ENCODE results near the gene TMEM63C. TPM values are rescaled to one million over a fixed set of nuclear protein-coding genes. Genes with fewer than 3 reads are reported as not detected.

TMEM63C gene
- polyA plus RNA-seq, 1 donor (not counting 4 experiments of a cell fraction or from before 2014, with no cell fraction given) = 0.66 TPM

- Histone ChIP-seq H3K4me2 (ENCODE audit: control insufficient read depth, extremely low read depth, insufficient read depth, low read depth, low read length) (no peak overlapping the region), H4K20me1 (ENCODE audit: control insufficient read depth, extremely low read depth, insufficient read depth, low read length) (no peaks in the 10 kb centered on the region), H3K27me3 (ENCODE audit: control insufficient read depth, extremely low read depth, insufficient read depth, low read length) (no peaks in the 10 kb centered on the region), H3K79me2 (ENCODE audit: control insufficient read depth, insufficient read depth, low read length) (no peaks in the 10 kb centered on the region), H3K9ac (ENCODE audit: control insufficient read depth, extremely low read depth, insufficient read depth, low read length) (no peak overlapping the region), H3K9me3 (ENCODE audit: control insufficient read depth, low read depth, low read length) (no peaks in the 10 kb centered on the region), H3K9me1 (ENCODE audit: control insufficient read depth, extremely low read depth, insufficient read depth, low read length) (peaks cover 2% of the 10 kb centered on the region), H3K27ac (ENCODE audit: control insufficient read depth, insufficient read depth, low read length) (no peak overlapping the region), H3K4me3 (ENCODE audit: control insufficient read depth in 2 of 3, extremely low read depth in 1 of 3, insufficient read depth in 2 of 3, low read depth in 1 of 3, low read length in 3 of 3) (no peak overlapping the region), H2AFZ (ENCODE audit: control insufficient read depth, low read length) (no peak overlapping the region), H3K36me3 (ENCODE audit: control insufficient read depth in 2 of 2, extremely low read depth in 1 of 2, insufficient read depth in 2 of 2, low read length in 2 of 2) (peaks cover 5% of the 10 kb centered on the region in 2 experiments), H3K4me1 (ENCODE audit: control insufficient read depth, extremely low read depth, insufficient read depth, low read length) (peaks cover 30% of the 10 kb centered on the region)
- no peak for DNase-seq (ENCODE audit: low read depth, low spot score)
- FAIRE-seq = no peak
- dilution Hi-C loops (cut with MboI; ENCODE audit: extremely low pct_ligation_motif_present, low sequenced_read_pairs) = no loop called here
- TF ChIP-seq EZH2 (IDR thresholded peaks at IDR 0.05; ENCODE audit: low read length) = no peak
- TF ChIP-seq CTCF (optimal IDR thresholded peaks at IDR 0.05 in 1 of 3, IDR thresholded peaks at IDR 0.05 in 1 of 3, conservative IDR thresholded peaks at IDR 0.05 in 1 of 3; ENCODE audit: extremely low read depth in 1 of 3, insufficient read depth in 2 of 3, low read length in 3 of 3) = no peak
Observed at GRCh38 chr14:77305696-77306095, 124.1 kb downstream of the TMEM63C start.

- no peak overlapping the region for H3K9ac ChIP-seq (ENCODE audit: control insufficient read depth, extremely low read depth, insufficient read depth, low read length)
- FAIRE-seq (no peak), DNase-seq (ENCODE audit: low read depth, low spot score) (no peak)
- H3K9me3 ChIP-seq (ENCODE audit: control insufficient read depth, low read depth, low read length) = no peaks in the 10 kb centered on the region
- H3K4me3 ChIP-seq (ENCODE audit: control insufficient read depth in 2 of 3, extremely low read depth in 1 of 3, insufficient read depth in 2 of 3, low read depth in 1 of 3, low read length in 3 of 3) = no peak overlapping the region
- no peak overlapping the region for H3K4me2 ChIP-seq (ENCODE audit: control insufficient read depth, extremely low read depth, insufficient read depth, low read depth, low read length)
- no peaks in the 10 kb centered on the region for H4K20me1 ChIP-seq (ENCODE audit: control insufficient read depth, extremely low read depth, insufficient read depth, low read length)
- TF ChIP-seq EZH2 (IDR thresholded peaks at IDR 0.05; ENCODE audit: low read length) = no peak
- no peak for TF ChIP-seq CTCF (optimal IDR thresholded peaks at IDR 0.05 in 1 of 3, IDR thresholded peaks at IDR 0.05 in 1 of 3, conservative IDR thresholded peaks at IDR 0.05 in 1 of 3; ENCODE audit: extremely low read depth in 1 of 3, insufficient read depth in 2 of 3, low read length in 3 of 3)
- peaks cover 2% of the 10 kb centered on the region for H3K9me1 ChIP-seq (ENCODE audit: control insufficient read depth, extremely low read depth, insufficient read depth, low read length)
- no peak overlapping the region for H3K27ac ChIP-seq (ENCODE audit: control insufficient read depth, insufficient read depth, low read length)
- peaks cover 33% of the 10 kb centered on the region for H3K4me1 ChIP-seq (ENCODE audit: control insufficient read depth, extremely low read depth, insufficient read depth, low read length)
- dilution Hi-C loops (cut with MboI; ENCODE audit: extremely low pct_ligation_motif_present, low sequenced_read_pairs) = no loop called here
- H3K36me3 ChIP-seq (ENCODE audit: control insufficient read depth in 2 of 2, extremely low read depth in 1 of 2, insufficient read depth in 2 of 2, low read length in 2 of 2) = peaks cover 5% of the 10 kb centered on the region in 2 experiments
- no peak overlapping the region for H2AFZ ChIP-seq (ENCODE audit: control insufficient read depth, low read length)
- H3K27me3 ChIP-seq (ENCODE audit: control insufficient read depth, extremely low read depth, insufficient read depth, low read length) = no peaks in the 10 kb centered on the region
- H3K79me2 ChIP-seq (ENCODE audit: control insufficient read depth, insufficient read depth, low read length) = no peaks in the 10 kb centered on the region
Observed at GRCh38 chr14:77306416-77306815, 124.8 kb downstream of the TMEM63C start.
